GM19372 (cell line): ENCODE measurements around the gene ARSG.
"Not testable (repeated sequence)": the region's sequence is repeated elsewhere in the genome, so short reads cannot be mapped to it uniquely, and the experiment has no call there.

Source experiments
- ATAC-seq: cut with Tn5 transposase; IDR thresholded peaks from one replicate; pipeline ENCODE4 v1.9.1; 2021; ENCODE audit warnings: mild to moderate bottlenecking, low read depth, moderate library complexity; ENCODE audit not compliant: unreplicated experiment

ARSG gene

DNA sequence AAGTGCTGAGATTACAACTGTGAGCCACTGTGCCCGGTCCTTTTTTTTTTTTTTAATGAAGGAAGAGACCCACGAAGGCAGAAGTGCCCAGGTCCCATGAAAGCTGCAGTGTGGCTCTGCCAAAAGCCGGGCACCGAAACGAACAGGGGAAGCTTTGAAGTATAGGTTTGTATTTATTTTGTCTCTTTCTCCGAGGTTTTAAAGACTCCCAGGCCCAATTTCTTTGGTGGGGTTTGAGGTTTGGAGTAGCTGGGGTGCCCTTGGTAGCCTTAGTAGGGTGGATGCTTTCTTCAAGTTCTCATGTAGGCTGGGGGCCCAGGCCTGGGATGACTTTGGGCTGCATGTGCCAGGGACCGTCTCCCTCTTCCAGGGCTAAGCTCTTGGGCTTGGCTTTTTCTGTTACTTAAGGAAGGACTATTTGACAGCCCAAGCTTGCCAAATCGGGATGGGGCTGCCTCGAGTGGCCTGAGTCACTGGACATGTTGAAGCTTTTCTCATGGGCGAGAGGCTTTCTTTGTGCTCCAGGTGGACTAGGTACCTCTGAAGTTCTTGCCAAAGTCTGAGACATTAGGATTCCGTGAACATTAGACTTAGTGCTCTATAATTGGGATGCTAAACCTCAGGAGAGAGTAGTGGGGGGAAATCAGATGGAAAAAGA is 99.7 kb downstream of the ARSG start:
- ATAC-seq = no peak

DNA sequence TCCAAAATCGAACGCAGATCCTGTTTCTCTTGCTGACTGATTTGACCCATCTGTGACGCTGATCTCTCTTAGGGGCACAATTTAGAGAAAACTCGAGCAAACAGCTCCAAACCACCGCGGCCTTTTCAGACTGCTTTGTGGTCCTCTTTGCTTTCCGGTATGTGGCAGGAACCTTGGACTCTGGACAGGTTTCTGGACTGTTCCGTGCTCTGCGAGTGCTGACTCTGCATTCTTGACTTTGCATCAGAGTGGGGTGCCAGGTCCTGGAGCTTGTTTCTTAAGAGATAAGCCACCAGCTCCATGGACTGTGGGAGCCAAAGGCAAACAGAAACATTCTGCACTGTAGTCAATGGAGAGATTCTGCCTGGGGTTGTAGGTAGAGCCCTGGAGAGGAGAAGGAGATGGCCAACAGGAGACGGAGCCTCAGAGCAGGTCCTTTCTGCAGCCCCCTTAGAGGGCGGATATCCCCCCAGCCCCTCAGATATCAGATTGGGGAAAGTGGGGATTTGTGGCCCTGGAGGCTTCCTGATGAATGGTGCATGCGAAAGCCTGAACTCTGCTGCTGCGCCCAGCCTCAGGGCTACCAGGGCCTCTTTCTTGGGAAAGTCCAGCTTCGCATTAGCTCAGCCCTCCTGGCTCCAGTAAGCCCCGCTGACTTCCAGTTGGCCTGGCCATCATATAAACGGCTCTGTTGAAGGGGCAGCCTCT is 100.4 kb downstream of the ARSG start:
- ATAC-seq = no peak

DNA sequence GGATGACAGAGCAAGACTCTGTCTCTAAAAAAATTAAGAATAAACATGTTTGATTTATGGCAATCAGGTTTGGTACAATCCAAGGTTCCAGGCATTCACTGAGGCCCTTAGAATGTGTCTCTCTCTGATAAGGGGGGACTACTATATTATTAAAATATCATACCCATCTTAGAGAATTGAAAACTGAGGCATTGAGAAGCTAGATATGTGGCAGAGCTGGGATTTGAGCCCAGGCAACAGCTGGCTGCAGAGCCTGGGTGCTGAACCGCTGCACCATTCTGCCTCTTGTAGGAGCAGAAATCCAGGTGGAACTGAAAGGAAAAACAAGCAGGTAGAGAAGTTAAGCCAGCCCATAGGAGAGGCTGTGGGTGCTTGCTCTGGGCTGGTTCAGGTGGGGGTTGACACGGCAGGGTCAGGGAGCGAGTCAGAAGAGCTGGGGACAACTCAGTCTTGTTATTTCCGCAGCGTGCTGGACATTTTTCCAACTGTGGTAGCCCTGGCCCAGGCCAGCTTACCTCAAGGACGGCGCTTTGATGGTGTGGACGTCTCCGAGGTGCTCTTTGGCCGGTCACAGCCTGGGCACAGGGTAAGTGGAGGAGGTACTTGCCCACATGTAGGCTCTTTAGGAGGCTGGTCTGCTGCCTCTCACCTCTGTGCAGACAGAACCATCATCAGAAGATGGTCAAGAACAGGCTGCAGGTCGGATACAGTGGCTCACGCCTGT is 103.5 kb downstream of the ARSG start:
- ATAC-seq = no peak

DNA sequence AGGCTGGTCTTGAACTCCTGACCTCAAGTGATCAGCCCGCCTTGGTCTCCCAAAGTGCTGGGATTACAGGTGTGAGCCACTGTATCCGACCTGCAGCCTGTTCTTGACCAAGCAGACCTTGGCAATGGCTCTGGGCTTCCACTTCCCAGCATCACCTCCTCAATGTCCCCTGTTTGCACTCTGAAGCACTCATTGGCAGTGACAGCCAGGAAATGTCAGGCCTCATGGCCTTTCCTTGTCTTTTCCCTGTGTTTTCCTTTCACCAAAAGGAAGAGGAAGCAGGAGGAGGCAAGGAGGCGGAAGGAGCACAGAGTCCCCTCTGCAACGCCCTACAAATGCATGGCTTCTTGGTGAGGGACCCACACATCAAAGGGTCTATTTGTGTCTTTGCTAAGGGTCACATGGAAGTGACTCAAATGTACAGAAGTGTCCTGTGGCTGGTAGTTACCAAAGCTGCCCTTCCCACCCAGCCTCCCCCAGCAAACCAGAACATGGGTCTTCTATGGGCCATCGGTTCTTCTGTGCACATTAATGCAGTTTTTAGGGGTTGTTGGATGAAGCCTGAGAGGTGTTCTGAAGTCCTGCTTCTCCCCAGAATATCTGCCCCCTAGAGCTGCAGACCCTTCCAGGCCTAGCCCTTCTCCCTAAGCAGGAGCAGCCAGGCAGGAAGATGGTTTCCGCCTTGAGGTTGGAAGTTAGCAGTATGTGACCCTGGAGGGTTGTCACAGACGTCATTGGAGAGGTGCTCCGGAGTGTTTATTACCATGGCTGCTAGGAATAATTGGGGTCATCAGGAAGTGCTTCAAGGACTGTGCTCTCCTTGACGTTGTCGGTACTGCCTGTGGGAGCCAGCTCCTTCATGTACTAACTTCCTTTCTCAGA is 105.2 kb downstream of the ARSG start:
- ATAC-seq = no peak

DNA sequence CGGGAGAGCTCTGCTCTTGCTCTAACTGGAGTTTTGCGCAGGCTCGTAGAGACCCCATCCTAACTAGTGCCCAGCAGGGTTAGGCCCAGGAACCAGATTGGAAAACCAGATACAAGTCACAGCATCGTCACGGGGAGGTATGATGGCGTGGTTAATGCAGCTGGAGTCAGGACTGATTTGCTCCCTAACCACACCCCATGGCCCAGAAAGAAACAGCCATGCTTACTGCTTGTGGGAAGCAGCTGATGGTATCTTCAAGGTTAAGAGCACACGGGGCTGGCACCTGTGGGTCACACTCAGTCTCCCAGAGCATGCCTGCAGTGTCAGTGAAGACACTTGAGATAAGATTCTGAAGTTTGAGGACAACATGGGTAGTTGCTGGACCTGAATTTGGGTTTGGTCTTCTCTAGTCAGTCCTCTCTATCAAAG is 105.8 kb downstream of the ARSG start:
- no peak for ATAC-seq

DNA sequence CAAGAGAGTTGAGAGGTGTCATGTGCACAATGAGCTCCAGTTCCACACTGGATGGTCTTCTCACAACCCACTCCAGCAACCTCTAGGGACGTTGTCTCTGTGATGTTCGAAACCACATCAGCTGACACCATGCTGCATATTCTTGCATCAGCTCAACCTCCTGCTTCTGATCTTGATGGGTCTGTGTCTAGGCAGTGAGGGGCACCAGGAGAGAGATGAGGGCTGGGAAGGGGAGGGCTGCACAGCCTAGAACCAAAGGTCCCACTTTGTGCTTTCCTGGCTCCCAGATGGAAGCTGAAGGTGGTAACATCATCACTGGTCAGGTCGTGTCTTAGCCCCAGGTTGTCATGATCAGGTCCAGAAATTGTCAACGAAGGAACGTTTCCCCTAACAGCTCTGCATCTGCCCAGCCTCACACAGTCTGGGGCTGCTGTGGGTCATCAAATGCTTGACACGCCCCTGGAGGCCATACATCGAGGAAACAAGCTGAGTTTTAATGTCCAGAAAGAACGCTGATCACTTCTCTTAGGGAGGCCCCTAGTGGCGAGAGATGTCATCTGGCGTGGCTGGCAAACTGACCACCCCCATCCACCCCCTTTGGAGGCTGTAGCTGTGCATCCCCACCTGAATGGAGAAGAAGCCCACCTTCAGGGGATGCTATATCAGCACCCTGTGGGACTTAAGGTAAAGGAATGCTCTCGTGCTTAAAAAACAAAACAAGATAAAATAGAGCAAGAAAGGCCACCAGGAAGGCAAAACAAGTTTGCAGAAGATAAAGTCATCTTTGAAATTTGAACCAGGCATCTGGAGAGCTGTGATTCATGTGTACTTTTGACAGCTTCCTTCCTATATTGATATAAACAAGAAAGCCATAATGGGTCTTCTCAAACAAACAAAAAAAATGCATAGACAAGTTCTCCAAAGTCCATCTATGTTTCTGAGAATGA is 107.7 kb downstream of the ARSG start:
- peak; percentile 81 for ATAC-seq

DNA sequence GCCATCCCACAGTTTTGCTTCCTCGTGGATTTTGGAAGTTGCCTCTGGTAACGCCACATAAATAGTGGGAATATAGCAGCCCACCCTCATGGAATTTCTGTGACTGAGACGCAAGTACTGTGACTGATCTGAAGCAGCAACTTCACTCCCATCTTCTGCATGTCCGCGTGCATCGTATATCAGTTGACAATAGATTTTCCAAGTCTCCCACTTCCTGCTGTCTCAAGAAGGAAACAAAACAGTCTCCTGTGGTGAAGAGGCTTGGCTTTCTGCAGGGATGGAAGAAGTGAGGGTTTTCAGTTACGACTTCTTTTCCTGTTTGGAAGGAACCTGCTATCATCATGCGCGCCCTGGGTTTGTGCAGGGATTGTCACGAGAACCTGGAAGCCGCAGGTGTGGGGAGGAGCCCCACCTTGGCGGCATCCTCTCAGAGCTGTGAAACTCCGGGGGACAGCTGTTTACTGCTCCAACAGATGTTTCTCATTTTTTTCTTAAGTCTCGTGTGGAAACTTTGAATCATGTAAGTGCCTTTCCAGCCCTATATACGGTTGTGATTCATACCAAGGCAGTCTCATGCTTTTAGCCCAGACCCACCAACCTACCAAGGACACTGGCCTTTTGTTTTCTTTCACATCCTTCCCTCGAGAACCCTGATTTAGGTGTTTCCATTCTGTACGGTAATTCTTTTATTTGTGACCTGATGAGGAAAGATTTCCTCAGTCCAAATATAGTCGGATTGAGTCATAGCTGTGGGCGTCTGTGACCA is 108.5 kb downstream of the ARSG start:
- ATAC-seq = no peak

DNA sequence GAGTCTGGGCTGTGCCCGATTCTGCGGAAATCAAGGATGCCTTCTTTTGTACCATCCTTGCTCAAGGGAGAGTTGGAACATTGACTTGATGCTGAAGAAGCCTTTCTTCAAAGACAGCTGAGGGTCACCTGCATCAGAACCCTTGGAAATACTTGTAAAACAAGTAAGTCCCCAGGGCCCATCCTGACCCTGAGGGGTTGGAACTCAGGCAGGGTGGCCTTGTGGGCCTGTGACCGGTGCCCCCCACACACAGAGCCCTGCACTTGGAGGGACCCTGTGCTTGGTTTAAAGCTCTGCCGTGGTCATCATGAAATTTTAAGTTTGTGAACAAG is 109.1 kb downstream of the ARSG start:
- ATAC-seq = no peak

DNA sequence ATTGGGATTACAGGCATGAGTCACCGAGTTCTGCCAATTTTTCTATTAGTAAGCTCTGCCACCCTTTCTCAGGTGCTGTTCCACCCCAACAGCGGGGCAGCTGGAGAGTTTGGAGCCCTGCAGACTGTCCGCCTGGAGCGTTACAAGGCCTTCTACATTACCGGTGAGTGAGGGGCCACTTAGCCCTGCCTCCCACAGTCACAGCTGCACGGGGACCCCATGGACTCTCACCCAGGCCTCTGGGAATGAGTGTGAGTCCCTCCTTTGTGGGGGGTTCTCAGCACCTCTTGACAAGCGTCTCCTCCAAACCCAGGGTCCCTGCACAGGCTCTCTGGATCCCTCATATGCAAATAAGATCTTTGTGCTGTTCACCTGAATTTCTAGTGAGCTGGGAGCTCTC is 110.0 kb downstream of the ARSG start:
- ATAC-seq = no peak

DNA sequence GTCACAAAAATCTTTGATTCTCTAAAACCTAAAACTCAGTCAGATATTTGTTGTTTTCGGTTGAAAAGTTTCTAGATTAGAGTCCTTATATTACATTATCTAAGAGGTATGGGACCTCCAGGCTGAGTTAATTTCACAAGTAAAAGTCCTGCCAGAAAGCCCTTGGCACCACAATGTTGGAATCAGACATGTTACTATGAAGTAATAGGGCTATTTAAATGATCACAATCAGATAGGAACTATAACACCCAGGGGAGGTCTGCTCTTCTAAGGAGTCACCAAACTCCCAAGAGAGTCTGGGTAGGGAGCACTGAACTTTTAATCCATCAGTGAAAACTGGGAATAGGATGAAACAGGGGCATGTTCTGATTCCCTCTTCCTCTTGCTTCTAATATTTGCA is 111.8 kb downstream of the ARSG start:
- no peak for ATAC-seq

DNA sequence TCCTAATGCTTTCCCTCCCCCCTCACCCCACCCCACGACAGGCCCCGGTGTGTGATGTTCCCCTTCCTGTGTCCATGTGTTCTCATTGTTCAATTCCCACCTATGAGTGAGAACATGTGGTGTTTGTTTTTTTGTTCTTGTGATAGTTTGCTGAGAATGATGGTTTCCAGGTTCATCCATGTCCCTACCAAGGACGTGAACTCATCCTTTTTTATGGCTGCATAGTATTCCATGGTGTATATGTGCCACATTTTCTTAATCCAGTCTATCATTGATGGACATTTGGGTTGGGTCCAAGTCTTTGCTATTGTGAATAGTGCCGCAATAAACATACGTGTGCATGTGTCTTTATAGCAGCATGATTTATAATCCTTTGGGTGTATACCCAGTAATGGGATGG is 112.5 kb downstream of the ARSG start:
- ATAC-seq = not testable (repeated sequence)

DNA sequence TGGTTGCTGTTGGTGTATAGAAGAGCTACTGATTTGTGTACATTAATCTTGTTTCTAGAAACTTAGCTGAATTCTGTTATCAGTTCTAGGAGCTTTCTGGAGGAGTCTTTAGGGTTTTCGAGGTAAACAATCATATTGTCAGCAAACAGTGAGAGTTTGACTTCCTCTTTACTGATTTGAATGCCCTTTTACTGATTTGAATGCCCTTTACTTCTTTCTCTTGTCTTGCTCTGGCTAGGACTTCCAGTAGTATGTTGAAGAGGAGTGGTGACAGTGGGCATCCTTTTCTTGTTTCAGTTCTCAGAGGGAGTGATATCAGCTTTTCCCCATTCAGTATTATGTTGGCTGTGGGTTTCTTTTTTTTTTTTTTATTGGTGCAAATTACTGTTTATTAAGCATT is 116.4 kb downstream of the ARSG start:
- not testable (repeated sequence) for ATAC-seq

DNA sequence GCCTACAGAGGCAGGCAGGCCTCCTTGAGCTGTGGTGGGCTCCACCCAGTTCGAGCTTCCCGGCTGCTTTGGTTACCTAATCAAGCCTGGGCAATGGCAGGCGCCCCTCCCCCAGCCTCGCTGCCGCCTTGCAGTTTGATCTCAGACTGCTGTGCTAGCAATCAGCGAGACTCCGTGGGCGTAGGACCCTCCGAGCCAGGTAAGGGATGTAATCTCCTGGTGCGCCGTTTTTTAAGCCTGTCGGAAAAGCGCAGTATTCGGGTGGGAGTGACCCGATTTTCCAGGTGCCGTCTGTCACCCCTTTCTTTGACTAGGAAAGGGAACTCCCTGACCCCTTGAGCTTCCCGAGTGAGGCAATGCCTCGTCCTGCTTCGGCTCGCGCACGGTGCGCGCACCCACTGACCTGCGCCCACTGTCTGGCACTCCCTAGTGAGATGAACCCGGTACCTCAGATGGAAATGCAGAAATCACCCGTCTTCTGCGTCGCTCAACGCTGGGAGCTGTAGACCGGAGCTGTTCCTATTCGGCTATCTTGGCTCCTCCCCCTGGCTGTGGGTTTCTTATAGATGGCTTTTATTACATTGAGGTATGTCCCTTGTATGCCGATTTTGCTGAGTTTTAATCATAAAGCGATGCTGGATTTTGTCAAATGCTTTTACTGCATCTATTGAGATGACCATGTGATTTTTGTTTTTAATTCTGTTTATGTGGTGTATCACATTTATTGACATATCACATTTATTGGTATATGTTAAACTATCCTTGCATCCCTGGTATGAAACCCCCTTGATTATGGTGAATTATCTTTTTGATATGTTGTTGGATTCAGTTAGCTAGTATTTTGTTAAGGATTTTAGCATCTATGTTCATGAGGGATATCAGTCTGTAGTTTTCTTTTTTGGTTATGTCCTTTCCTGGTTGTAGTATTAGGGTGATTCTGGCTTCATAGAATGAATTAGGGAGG is 122.6 kb downstream of the ARSG start:
- ATAC-seq = not testable (repeated sequence)

DNA sequence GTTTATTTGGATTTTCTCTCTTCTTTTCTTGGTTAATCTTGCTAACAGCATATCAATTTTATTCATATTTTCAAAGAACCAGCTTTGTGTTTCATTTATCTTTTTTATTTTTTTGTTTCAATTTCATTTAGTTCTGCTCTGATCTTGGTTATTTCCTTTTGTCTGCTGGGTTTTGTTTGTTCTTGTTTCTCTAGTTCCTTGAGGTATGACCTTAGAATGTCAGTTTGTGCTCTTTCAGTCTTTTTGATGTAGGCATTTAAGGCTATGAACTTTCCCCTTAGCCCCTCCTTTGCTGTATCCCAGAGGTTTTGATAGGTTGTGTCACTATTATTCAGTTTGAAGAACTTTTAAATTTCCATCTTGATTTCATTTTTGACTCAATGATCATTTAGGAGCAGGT is 123.6 kb downstream of the ARSG start:
- ATAC-seq = not testable (repeated sequence)

DNA sequence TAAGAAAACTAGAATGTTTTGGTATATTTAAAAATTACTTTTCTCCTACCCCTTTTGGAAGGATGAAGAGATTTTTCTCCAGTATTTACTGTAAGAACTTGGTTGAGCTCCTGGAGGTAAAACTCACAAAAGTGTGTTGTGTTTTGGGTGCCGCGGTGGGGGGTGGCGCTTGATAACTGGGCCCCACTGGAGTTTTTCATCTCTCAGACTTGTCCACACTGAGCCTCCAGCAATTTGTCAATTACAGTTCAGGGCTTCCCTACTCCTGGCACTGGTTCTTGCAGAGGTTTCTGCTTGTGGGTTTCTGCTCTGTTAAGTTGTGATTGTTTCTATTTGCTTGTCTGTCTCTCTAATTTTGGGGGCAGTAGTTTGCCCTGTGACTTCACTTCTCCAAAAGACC is 126.0 kb downstream of the ARSG start:
- no peak for ATAC-seq

DNA sequence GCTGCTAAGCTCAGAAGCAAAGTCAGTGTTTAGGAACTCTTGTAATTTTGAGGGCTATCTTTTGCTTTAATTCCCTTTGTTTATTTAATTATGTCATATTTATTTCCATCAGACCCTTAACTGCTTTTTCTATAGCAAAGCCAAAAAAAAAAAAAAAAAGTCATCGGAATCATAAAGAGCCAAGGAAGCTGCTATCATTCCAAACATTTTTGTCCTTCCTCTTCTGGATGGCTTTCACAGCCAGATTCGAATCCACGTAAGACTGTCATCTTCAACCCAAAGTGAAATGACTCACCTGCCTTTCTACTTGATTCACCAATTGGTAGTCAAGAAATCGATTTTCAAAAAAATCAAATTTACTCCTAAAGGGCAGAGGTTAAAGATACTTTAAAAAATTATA is 127.6 kb downstream of the ARSG start:
- ATAC-seq = no peak

DNA sequence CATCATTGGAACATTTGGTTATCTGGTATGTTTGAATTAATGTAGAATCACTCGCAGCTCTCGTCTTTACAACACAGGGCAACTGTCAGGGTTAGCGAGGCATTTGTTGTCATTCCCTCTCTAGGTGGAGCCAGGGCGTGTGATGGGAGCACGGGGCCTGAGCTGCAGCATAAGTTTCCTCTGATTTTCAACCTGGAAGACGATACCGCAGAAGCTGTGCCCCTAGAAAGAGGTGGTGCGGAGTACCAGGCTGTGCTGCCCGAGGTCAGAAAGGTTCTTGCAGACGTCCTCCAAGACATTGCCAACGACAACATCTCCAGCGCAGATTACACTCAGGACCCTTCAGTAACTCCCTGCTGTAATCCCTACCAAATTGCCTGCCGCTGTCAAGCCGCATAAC is 128.8 kb downstream of the ARSG start:
- no peak for ATAC-seq

DNA sequence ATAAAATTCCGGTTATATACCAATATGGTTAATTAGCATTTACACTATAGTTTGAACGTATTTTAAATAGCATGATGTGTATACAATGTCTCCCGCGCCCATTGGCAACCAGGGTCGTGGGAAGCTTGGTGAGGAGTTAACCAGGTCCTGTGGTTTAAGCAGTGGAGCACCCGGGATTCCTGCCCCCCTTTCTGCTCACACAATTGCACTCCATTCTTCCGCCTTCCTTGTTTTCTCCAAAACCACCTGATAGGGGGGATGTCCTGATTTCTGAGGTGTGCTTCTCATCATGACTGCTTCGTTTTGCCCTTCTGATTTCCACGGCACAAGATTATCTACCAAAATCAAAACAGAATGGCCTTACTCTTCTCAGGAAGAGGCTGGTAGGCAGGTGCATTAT is 130.2 kb downstream of the ARSG start:
- ATAC-seq = no peak
